GM21526 (cell line): ENCODE data around the gene TUT1.
"Not testable (repeated sequence)": the region's sequence is repeated elsewhere in the genome, so short reads cannot be mapped to it uniquely, and the experiment has no call there.

ENCODE experiments used
- ATAC-seq: cut with Tn5 transposase; IDR thresholded peaks from one replicate; pipeline ENCODE4 v1.9.1; 2021; ENCODE audit warnings: moderate library complexity; ENCODE audit not compliant: unreplicated experiment, low FRiP score

Gene TUT1

DNA sequence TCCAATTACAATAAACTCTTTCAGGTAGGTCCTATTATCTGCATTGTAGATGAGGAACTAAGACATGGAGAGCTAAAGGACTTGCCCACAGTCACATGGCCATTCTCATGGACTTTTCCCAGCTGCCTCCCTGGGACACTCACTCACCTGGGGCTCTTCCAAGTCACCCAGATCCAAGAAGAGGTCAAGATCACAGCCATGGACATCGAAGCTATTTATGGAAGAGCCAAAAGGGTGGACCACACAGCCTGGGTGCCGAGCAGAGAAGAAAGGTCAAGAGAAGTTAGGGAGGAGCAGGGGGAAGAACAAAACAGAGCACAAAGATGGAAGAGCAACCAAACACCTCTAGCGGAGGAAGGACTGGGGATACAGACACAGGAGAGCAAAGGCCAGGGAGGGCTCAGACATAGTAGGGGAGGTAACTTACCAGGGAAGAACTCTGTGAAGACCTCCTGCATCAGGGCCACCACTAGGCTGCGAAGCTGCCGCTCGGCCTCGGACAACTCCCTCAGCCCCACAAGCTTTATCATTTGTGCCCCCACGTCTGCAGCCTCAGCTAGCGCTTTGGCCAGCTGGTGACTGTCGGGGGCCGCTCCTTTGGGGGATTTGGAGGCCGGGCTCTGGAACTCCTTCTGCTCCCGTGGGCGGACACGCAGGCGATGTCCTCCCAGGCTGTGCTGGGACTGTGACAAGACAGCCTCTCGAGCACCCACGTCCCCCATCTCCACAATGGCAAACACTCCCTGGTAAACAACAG, 10.2 kb downstream of the TUT1 start:
- no peak for ATAC-seq

DNA sequence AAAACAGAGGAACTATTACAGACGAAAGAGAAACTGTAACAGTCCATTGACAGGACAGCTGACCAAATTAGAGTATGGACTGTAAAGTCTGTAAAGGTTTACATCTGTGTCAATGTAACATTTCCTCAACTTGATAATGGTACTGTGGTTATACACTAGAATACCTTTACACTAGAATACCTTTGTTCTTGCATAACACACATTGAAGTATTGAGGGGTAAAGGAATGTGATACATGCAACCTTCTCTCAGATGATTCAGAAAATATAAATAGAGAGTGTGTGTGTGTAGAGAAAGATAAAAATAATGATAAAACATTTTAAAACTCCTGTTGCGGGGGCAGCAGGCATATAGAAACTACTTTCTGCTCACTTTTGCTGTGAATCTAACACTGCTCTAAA, 12.1 kb downstream of the TUT1 start:
- ATAC-seq = no peak

DNA sequence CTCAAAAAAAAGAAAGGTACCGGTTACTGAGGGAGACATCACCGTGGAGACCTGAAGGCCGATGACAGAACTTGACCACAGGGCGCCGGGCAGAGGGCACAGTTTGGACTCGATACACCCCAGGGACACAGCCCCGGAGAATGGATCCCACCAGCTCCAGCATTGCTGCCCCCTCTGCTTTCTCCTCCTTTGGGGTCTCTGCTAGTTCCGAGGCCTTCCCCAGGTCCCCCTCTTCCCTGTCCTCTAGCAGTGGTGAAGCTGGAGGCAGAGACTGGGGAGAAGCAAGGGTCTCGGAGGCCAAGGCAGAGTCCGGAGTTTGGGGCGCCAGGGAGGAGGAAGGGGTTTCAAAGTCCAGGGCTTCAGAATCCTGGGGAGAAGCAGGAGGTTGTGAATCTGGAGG, 12.8 kb downstream of the TUT1 start:
- ATAC-seq = no peak

- ATAC-seq = no peak
Measured at GRCh38 chr11:62577046-62577714, 14.1 kb downstream of the TUT1 start.

GRCh38 chr11:62575837-62576236, 15.5 kb downstream of the TUT1 start:
- ATAC-seq = no peak

DNA sequence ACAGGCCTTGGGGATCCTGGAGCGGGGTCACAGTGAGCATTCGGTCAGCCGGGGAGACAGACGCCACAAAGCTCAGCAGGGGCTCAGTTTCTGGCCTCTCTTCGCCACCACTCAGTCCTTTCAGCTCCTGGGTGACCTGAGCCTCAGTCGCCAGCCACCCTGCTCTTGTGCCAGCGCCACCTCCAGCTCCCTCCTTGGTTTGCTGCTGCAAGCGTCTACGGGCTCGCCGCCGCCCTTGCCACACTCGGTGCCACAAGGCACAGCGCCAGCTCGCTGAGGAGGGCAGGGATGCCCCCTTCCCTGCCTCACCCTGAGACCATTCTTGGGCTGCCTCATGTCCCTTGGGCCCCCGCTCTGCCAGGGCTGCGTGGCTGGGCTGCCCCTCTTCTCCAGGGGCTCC, 16.2 kb downstream of the TUT1 start:
- no peak for ATAC-seq

GRCh38 chr11:62574363-62575071, 16.8 kb downstream of the TUT1 start:
- no peak for ATAC-seq

GRCh38 chr11:62573592-62574362, 17.5 kb downstream of the TUT1 start, which contains the start of gene EEF1G:
Gene EEF1G (minus strand): TSS chr11:62573891. CDS start chr11:62573842, 49 bp downstream.
- ATAC-seq = peak; percentile 77

DNA sequence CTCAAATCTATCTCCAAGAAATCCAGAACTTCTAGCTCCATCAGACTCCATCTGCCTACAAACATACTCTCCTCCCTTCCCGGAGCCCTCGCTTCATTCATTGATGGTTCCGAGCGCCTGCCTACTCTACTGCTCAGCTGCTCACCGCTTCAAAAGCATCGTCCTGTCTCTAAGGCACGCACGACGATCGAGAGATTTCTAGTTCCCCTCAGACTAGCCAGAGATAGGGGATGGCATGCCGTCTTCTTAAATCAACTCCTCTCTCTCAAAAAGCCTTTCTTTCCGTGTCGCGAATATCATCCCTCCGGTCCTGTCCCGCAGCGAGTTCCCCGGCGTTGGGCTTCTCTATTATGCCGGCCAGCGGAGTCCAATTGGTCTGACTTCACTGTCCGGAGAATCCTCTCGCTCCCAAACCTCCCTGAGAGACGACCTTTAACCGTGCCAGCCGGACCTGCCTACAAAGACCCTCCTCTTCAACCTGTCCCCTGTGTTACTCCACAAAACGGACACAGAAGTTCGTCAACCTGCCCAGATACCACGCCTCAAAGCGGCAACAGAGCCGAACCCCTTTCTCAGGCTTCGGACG, 18.2 kb downstream of the TUT1 start:
- ATAC-seq = no peak

DNA sequence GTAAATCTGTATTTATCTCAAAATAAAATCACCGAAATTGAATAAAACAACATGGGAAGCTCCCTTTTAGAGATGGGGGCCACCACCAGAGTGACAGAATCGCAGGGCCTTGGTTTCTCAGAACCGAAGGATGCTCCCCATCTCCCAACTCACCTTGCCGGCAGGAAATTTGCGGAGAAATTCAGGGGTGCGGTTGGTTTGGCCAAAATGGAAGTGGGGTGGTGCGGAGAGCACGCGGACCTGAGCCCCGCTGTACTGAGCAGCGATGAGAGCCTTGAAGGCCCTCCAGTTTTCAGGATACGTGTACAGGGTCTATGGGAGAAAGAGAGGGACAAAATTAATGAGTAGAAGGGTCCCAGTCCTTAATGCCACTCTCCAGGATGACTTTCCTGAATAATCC, 18.9 kb downstream of the TUT1 start:
- no peak for ATAC-seq

DNA sequence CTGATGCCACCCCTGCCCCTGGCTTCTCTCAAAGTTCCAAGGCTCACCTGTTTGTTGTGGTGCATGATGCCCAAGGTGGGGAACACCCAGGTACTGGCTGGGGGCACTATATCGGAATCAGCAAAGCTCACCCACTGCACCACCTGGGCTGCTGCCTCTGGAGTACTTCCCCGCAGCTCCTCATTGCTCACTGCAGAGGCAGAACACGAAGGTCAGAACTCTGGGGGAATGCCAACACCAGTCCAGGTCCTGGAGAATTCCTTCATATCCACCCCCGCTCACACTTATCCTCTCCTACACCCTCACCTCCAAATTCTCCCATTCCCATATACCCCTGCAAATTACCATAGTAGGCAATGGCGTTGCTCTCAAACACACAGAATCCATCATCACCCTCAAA, 19.8 kb downstream of the TUT1 start:
- ATAC-seq = not testable (repeated sequence)

GRCh38 chr11:62570903-62571302, 20.4 kb downstream of the TUT1 start:
- not testable (repeated sequence) for ATAC-seq

DNA sequence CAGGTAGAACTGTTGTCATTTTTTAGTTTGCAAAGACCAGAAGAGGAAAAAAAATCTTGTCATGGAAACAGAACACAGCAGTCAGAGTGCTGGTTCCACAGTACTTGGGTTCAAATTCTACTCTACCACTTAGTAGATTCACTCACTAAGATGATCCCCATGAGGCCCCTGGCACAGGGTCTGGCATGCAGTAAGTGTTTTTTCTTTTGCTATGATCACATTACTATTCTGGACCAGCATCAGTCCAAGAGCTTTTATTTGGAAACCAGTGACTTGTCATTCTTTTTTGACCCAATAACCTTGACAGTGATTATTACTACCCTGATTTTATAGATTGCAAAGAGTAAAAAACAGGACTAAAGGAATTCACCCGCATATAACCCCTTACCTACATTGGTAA, 21.7 kb downstream of the TUT1 start:
- no peak for ATAC-seq

DNA sequence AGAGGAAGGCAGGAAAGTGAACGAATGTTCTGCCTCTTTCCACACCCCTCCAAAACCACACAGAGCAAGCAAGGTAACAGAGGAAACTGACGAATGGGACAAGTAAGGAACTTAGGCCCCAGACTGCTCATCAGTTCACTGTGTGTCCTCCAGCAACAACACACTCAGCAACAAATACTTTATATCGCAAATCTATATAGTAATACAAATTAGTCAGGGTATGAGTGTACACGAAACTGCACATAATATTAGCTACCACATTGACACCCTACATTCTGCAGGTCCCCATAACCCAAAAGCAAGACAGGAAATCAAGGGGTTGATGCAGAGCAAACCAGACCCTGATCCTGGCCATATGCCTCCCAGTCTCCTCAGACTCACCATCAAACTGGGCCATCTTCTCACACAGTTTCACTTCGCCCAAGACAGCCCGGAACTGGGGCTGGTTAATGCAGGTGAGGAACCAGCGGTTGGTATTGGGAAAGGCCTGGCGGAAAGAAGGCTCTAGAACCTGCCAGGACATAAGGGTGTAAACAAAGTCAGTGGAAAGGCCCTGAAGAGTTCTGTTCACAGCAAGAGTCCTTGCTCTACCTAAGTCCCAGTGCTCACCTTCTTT, 24.2 kb downstream of the TUT1 start:
- no peak for ATAC-seq

DNA sequence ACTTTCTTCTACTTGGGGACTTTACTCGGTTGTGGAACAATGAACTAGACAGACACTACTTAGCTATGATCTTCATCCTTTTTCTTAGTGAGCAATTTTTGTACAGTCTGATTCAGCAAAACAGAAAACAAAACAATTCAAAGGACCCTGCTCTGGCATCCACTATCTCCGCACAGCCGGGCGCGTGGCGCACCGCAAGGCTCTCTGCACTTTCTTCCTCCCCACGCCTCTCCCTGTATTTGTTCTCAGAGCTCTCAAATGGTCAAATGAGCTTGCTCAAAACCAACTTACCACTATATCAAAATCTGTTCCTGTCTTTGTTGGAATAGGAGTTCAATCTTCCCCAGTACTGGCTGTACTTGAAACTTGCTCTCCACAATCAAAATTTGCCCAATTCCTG, 25.1 kb downstream of the TUT1 start:
- no peak for ATAC-seq

- no peak for ATAC-seq
Measured at GRCh38 chr11:62565100-62565802, 26.1 kb downstream of the TUT1 start.

DNA sequence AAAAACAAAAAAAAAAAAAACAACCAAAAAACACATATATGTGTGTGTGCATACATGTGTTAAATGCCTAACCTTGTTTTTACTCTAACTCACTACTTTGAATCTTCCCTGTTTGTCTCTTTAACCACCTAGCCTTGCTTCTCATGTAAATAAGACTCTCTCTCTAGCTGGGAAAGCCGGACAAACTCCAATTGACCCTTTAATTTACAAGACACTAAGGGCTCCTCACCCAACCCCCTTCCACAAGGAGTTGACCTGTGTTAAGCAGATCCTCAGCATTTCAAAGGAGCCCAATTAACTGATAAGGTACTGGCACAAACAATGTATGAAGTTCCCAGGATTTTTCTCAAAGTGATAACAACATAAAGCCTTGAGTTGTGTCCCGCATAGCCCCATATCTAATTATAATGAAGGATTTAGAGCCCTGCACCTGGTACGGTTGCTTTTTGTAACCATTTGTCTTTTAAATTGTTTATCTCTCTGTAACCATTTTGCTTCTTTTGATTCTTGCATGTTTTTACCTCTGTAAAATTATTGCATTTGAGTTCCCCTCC, 29.6 kb downstream of the TUT1 start:
- not testable (repeated sequence) for ATAC-seq

- ATAC-seq = no peak
Measured at GRCh38 chr11:62560566-62561103, 30.7 kb downstream of the TUT1 start.

GRCh38 chr11:62559626-62560025, 31.7 kb downstream of the TUT1 start:
- ATAC-seq = not testable (repeated sequence)
